NB4 (cell line): ENCODE results near the gene ZSWIM8.

Source experiments
- POLR2A ChIP-seq: IDR thresholded peaks from 2 replicates; pipeline ENCODE4 v1.6.1; 2011; ENCODE audit warnings: mild to moderate bottlenecking; ENCODE audit not compliant: insufficient read length; ENCODE audit errors: extremely low read depth
- TF ChIP-seq, protein P1 (sequence below): IDR thresholded peaks from one replicate; pipeline ENCODE4 v1.5.1; 2012; ENCODE audit warnings: low read depth, low read length

GRCh38 chr10:73813333-73813732, 27.9 kb downstream of the ZSWIM8 start:
- TF ChIP-seq, protein P1, sequence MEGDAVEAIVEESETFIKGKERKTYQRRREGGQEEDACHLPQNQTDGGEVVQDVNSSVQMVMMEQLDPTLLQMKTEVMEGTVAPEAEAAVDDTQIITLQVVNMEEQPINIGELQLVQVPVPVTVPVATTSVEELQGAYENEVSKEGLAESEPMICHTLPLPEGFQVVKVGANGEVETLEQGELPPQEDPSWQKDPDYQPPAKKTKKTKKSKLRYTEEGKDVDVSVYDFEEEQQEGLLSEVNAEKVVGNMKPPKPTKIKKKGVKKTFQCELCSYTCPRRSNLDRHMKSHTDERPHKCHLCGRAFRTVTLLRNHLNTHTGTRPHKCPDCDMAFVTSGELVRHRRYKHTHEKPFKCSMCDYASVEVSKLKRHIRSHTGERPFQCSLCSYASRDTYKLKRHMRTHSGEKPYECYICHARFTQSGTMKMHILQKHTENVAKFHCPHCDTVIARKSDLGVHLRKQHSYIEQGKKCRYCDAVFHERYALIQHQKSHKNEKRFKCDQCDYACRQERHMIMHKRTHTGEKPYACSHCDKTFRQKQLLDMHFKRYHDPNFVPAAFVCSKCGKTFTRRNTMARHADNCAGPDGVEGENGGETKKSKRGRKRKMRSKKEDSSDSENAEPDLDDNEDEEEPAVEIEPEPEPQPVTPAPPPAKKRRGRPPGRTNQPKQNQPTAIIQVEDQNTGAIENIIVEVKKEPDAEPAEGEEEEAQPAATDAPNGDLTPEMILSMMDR = no peak
- TF ChIP-seq POLR2A = no peak
